ENCODE results near the gene ANO1. TPM values are rescaled to one million over a fixed set of nuclear protein-coding genes. Genes with fewer than 3 reads are reported as not detected.

Gene ANO1
- total and polyA plus RNA-seq, 2 donors (not counting 1 experiment from before 2014, with no cell fraction given) = not detected

DNA sequence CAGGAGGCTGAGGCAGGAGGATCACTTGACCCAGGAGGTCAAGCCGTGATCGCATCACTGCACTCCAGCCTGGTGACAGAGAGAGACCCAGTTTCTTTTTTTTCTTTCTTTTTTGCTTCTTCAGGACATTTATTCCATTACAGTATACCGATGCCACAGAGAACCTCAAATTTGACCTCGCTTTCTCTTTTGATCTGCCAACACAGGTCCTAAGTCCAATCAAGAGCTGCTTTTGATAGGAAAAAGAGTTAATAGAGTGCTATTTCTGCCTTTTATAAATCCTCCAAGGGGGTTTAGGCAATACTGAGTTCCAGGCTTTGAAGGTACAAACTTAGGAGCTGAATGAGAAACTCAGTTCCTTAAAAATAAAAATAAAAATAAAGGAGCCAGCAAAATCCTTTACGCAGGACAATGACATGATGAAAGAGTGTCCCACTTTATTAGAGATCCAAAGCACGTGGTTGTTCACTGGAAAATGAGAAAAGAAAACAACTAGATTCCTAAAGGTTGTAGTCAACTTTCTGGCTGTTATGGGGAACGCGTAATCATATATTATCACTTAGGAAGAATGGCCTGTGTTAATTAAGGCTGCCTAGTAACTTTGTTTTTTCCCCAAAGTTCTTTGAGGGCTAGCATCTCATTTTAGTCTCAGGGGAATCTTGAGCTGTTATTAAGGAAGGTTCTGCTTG is 152.2 kb downstream of the ANO1 start:
- DNase-seq (no peak), ATAC-seq (ENCODE audit: low read depth) (no peak)
- no peak overlapping the region for H2AFZ ChIP-seq (ENCODE audit: insufficient read depth, low read depth, low read length, poor library complexity, severe bottlenecking)
- Mint-ChIP-seq H3K4me1 (no peaks in the 10 kb centered on the region), H3K4me3 (no peak overlapping the region), H3K27ac (no peak overlapping the region), H3K9me3 (ENCODE audit: insufficient read depth) (no peaks in the 10 kb centered on the region), H3K27me3 (peaks cover 6% of the 10 kb centered on the region)
- H3K4me1 ChIP-seq (ENCODE audit: control insufficient read depth in 2 of 2, insufficient read depth in 2 of 2, low read length in 2 of 2) = no peaks in the 10 kb centered on the region
- 82% methylated on average over 4 of the region's 8 CpGs for WGBS (ENCODE audit: insufficient coverage)
- intact Hi-C loops (cut with micrococcal nuclease) = no loop called here
- H3K36me3 ChIP-seq (replicated peaks in 1 of 2; ENCODE audit: control extremely low read depth in 1 of 2, control insufficient read depth in 1 of 2, extremely low read depth in 1 of 2, insufficient read depth in 2 of 2, low read length in 1 of 2) = no peaks in the 10 kb centered on the region
- H3K27ac ChIP-seq (ENCODE audit: low read length in 2 of 2) = no peak overlapping the region
- no peaks in the 10 kb centered on the region for H3K27me3 ChIP-seq (replicated peaks in 1 of 4; ENCODE audit: control extremely low read depth in 1 of 4, control insufficient read depth in 3 of 4, insufficient read depth in 4 of 4, low read length in 3 of 4)
- TF ChIP-seq EZH2 (IDR thresholded peaks at IDR 0.05; ENCODE audit: borderline replicate concordance, insufficient read depth, low read depth, low read length, poor library complexity, severe bottlenecking) (no peak), CTCF (IDR thresholded peaks at IDR 0.05) (no peak)
- no peak overlapping the region for H3K4me3 ChIP-seq (ENCODE audit: control extremely low read depth in 1 of 5, extremely low read depth in 1 of 5, insufficient read depth in 1 of 5, low read depth in 2 of 5, low read length in 4 of 5)
- H3K4me2 ChIP-seq (replicated peaks; ENCODE audit: low read depth, low read length, poor library complexity, severe bottlenecking) = no peak overlapping the region
- ChIA-PET POLR2A (no interaction called here), CTCF (no interaction called here)
- no peak overlapping the region for H3K9ac ChIP-seq (ENCODE audit: low read length)
- H3K79me2 ChIP-seq (ENCODE audit: control insufficient read depth, insufficient read depth, low read length) = no peaks in the 10 kb centered on the region
- peaks cover 0 to 3% (median 0%) of the 10 kb centered on the region in 3 donors for H3K9me3 ChIP-seq (ENCODE audit: control extremely low read depth in 1 of 3, control insufficient read depth in 2 of 3, insufficient read depth in 1 of 3, low read length in 2 of 3)
- no peaks in the 10 kb centered on the region for H4K20me1 ChIP-seq (ENCODE audit: control insufficient read depth, insufficient read depth, low read length, poor library complexity, severe bottlenecking)

- ChIA-PET CTCF (interaction anchor here (1.4 kb wide), 1 partner anchor 11 kb away, joined by 3 read pairs; no protein-coding TSS in a partner anchor), POLR2A (no interaction called here)
- Mint-ChIP-seq H3K4me3 (no peak overlapping the region), H3K27me3 (peaks cover 10% of the 10 kb centered on the region), H3K4me1 (no peaks in the 10 kb centered on the region), H3K9me3 (ENCODE audit: insufficient read depth) (no peaks in the 10 kb centered on the region), H3K27ac (no peak overlapping the region)
- DNase-seq (no peak), ATAC-seq (ENCODE audit: low read depth) (no peak)
- Histone ChIP-seq H3K36me3 (replicated peaks in 1 of 2; ENCODE audit: control extremely low read depth in 1 of 2, control insufficient read depth in 1 of 2, extremely low read depth in 1 of 2, insufficient read depth in 2 of 2, low read length in 1 of 2) (no peaks in the 10 kb centered on the region), H3K27ac (ENCODE audit: low read length in 2 of 2) (no peak overlapping the region), H4K20me1 (ENCODE audit: control insufficient read depth, insufficient read depth, low read length, poor library complexity, severe bottlenecking) (no peaks in the 10 kb centered on the region), H3K79me2 (ENCODE audit: control insufficient read depth, insufficient read depth, low read length) (no peaks in the 10 kb centered on the region), H3K4me2 (replicated peaks; ENCODE audit: low read depth, low read length, poor library complexity, severe bottlenecking) (no peak overlapping the region), H3K9ac (ENCODE audit: low read length) (no peak overlapping the region), H2AFZ (ENCODE audit: insufficient read depth, low read depth, low read length, poor library complexity, severe bottlenecking) (no peak overlapping the region), H3K9me3 (ENCODE audit: control extremely low read depth in 1 of 3, control insufficient read depth in 2 of 3, insufficient read depth in 1 of 3, low read length in 2 of 3) (peaks cover 0 to 3% (median 0%) of the 10 kb centered on the region in 3 donors), H3K4me1 (ENCODE audit: control insufficient read depth in 2 of 2, insufficient read depth in 2 of 2, low read length in 2 of 2) (no peaks in the 10 kb centered on the region), H3K4me3 (ENCODE audit: control extremely low read depth in 1 of 5, extremely low read depth in 1 of 5, insufficient read depth in 1 of 5, low read depth in 2 of 5, low read length in 4 of 5) (no peak overlapping the region), H3K27me3 (replicated peaks in 1 of 4; ENCODE audit: control extremely low read depth in 1 of 4, control insufficient read depth in 3 of 4, insufficient read depth in 4 of 4, low read length in 3 of 4) (no peaks in the 10 kb centered on the region)
- WGBS (ENCODE audit: insufficient coverage) = 88% methylated on average over 20 of the region's 22 CpGs
- TF ChIP-seq EZH2 (IDR thresholded peaks at IDR 0.05; ENCODE audit: borderline replicate concordance, insufficient read depth, low read depth, low read length, poor library complexity, severe bottlenecking) = no peak
- TF ChIP-seq CTCF (IDR thresholded peaks at IDR 0.05) = no peak
- intact Hi-C loops (cut with micrococcal nuclease) = no loop called here
Observed at GRCh38 chr11:70230840-70231710, 153.0 kb downstream of the ANO1 start.

Data from B cell (primary cell).